GM20000 (cell line): ENCODE data around the gene UBE2E1.

Source experiments
- DNase-seq: peaks from one replicate; pipeline ENCODE4 v3.0.0; 2012; ENCODE audit warnings: low spot score
- CTCF ChIP-seq: IDR thresholded peaks from 2 replicates; pipeline ENCODE4 v1.5.1; 2012; ENCODE audit warnings: mild to moderate bottlenecking, control low read depth; ENCODE audit errors: extremely low read depth, missing control alignments

Gene UBE2E1

GRCh38 chr3:23762759-23763477 is 42.8 kb upstream of the UBE2E1 start:
- no peak for DNase-seq
- TF ChIP-seq CTCF = no peak

- no peak for TF ChIP-seq CTCF
- DNase-seq = no peak
These were observed 41.3 kb upstream of the UBE2E1 start for GRCh38 chr3:23764407-23764806.

GRCh38 chr3:23767546-23767945 is 38.2 kb upstream of the UBE2E1 start:
- TF ChIP-seq CTCF = no peak
- DNase-seq = peak; percentile 13

DNA sequence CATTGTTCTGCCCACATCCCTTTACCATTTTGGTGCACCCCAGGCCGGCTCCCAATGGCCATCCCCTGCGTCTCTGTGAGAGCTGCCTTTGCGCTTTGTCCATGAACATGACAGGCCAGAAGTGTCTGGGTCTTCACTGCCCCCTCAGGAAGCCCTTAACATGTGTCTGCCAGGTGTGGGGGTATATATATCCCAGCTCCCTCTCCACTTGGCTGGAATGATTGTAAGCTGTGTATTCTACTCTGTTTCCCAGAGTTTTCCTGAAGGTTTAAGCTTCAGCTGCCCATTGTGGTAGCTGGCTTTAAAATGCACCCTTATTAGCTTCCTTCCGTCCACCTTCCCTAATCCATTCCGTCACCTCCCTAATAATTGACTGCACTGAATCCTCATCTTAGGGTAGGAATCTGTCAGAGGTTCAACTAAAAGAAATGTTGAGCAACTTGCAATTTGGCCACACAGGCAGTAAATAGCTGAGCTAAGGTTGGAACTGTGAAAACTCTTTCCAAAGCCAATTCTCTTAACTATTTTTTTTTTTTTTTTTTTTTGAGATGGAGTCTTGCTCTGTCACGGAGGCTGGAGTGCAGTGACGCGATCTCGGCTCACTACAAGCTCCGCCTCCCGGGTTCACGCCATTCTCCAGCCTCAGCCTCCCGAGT is 30.4 kb upstream of the UBE2E1 start:
- no peak for DNase-seq
- no peak for TF ChIP-seq CTCF

GRCh38 chr3:23776352-23776891 is 29.3 kb upstream of the UBE2E1 start:
- no peak for DNase-seq
- no peak for TF ChIP-seq CTCF

- no peak for TF ChIP-seq CTCF
- DNase-seq = no peak
These were observed 27.3 kb upstream of the UBE2E1 start for GRCh38 chr3:23778446-23778845.

DNA sequence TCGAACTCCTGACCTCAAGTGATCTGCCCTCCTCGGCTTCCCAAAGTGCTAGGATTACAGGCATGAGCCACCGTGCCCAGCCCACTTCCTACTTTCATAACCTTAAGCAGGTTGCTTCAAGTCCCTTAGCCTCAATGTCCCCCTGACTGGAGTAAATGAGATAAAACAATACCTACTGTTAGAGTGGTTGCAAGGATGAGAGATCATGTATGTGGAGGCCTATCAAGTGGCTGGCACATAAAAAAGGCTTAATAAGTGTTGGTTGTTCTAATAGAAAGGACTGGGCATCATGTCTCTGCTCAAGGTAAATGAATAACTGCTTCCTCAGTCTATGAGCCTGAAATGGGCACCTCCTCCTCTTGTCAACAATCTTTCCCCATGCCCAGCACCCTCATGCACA is 25.9 kb upstream of the UBE2E1 start:
- DNase-seq = no peak
- no peak for TF ChIP-seq CTCF
